GM19324 (cell line): ENCODE results near the gene PDE4DIP.
"Not testable (repeated sequence)": the region's sequence is repeated elsewhere in the genome, so short reads cannot be mapped to it uniquely, and the experiment has no call there.

ENCODE experiments used
- ATAC-seq: cut with Tn5 transposase; IDR thresholded peaks from one replicate; pipeline ENCODE4 v1.9.1; 2021; ENCODE audit warnings: mild to moderate bottlenecking, moderate library complexity; ENCODE audit not compliant: unreplicated experiment, low FRiP score

Gene PDE4DIP

DNA sequence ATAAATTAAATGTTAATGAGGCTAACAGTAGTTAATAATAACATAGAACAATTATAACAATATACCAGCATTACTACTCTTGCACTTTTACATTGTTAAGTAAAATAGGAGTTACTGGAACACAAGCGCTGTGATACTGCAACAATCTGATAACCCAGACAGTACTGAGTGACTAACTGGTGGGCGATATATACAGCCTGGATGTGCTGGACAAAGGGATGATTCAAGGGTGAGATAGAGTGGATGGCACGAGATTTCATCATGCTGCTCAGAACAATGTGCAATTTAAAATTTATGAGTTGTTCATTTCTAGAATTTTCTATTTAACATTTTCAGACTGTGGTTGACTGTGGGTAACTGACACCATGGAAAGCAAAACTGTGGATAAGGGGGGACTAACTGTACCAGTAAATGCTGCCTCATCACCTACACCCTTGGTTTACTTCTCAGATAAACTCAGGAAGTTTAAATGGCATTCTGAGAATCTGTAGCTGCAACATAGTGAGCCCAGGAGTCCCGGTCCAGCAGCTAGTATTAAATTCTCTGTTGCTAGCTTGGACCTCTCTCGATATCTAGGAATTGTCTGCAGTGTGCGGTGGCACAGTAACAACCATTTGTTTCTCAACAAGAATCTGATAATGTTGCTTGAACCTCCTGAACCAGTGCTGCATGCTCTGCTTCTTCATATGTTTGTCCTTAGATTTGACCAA, 24.9 kb downstream of the PDE4DIP start:
- not testable (repeated sequence) for ATAC-seq

- ATAC-seq, result not testable (repeated sequence)
These were observed 25.4 kb downstream of the PDE4DIP start for GRCh38 chr1:148869634-148869961.

DNA sequence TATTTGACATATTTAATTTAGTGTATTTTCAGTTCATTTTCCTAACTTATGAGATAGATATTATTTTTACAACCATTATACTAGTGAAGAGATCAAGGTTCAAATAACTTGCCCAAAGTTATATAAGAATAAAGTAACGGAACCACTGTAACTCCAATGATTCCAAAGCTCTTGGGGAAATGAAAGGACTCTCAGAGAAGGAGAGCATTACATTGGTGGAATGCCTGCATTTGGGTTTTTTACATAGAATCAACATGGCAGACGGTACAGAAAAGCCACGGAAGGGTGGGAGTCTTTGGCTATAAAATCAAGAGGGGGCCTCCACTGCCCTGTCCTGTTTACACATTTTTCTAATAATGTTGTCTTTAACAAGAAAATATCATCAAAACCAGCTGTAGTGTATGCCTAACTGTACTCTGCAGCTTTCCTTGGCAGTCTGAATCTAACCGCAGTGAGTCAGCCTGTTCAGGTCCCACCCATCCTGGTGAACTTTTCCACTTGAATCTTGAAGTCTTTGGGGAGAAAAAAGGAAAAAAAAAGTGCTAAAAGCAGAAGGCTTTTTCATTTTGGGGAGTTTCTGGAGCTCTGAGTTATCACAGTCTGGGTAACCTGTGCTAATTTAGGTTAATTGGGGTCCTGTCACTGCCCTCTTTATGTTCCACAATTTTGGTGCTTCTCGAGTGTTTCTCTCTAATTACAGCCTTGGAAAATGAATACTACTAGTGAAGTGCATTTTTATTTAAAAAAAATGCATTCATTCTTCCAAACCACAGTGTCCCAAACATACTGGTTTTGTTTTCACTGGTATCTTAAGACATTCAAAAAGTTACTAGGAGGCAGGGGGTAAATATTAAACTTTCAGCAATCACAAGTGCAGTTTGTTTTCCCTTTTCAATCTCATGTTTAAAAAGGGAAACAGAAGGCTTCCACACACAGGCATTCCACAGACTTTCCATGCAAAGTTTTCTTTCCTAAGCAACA, 30.5 kb downstream of the PDE4DIP start:
- not testable (repeated sequence) for ATAC-seq

DNA sequence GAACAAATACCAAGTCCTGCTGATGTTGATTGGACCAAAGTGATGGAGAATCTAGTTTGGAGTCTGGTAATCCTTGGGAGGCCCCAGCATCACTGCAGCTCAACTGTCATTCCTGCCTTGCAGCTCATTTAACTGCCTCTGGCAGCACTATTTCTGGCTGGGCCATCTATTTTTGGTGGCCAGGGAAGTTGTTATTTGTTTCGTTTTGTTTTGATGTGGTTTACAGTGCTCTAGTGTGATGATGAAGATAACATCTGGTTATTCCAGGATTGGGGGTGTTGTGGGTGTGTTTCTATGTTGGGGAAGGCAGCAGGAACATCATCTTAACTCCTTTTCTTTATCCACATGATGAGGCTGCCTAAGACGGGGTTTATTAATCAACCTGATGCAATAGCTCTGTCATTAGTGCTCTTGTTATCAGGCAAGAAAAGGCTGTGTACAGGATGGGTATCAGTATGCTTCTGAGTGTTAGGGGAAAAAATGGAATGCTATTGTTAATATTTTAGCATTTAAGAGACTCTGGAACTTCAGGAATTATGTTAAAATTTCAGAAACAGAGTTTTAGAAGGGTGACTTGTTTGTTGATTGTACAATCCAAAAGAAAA, 35.7 kb downstream of the PDE4DIP start:
- not testable (repeated sequence) for ATAC-seq

- not testable (repeated sequence) for ATAC-seq
These were observed 37.0 kb downstream of the PDE4DIP start for GRCh38 chr1:148881261-148881660.

DNA sequence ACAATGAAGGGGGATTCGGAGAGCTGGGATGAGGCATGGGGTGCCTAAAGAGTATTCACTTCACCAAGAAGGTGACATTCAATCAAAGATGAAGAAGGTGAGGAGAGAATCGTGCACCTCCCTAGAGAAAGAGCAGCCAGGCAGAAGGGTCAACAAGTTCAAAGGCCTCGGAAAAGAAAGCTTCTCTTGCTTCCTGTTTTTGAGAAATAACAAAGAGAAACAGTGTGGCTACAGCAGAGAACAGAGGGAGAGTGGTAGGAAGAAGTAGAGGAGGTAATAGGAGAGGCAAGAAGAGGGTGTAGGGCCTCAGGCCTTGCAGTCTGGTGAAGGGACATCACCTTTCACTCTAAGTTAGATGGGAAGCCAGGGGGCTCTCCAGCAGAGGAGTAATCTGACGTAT, 41.0 kb downstream of the PDE4DIP start:
- not testable (repeated sequence) for ATAC-seq

GRCh38 chr1:148886293-148886692, 42.1 kb downstream of the PDE4DIP start:
- not testable (repeated sequence) for ATAC-seq

GRCh38 chr1:148888597-148888996, 44.4 kb downstream of the PDE4DIP start:
- ATAC-seq, result not testable (repeated sequence)

DNA sequence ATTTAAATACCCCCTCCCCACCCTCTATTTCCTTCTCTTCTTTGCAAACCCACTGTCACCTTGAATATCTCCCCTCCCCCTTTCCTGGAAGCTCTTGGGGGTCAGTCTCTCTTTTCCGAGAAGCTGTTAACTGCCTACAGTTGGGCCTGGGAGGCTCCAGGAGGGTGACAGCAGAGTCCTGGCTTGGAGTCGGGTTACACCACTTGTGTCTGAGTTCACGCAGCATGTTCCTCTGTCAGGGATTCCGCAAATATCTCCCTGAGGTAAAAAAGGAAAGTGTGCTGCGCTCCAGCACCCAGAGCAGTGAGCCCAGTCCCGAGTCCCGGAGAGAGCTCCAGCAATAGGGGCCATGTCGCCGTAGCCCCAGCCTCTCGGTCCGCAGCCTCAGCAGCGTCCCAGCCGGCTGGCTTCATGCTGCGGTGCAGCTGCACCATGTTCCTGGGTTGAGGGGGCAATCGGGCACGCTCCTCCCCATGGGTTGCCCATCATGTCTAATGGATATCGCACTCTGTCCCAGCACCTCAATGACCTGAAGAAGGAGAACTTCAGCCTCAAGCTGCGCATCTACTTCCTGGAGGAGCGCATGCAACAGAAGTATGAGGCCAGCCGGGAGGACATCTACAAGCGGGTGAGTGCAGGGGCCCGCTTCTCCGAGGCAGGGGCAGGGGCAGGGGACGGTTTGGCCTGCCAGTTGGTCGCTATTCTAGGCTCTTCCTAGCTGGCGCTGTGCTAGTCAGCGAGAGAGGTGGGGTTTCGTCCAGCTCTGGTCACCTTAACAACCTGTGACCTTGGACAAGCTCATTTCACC, 45.2 kb downstream of the PDE4DIP start:
- ATAC-seq, result not testable (repeated sequence)

DNA sequence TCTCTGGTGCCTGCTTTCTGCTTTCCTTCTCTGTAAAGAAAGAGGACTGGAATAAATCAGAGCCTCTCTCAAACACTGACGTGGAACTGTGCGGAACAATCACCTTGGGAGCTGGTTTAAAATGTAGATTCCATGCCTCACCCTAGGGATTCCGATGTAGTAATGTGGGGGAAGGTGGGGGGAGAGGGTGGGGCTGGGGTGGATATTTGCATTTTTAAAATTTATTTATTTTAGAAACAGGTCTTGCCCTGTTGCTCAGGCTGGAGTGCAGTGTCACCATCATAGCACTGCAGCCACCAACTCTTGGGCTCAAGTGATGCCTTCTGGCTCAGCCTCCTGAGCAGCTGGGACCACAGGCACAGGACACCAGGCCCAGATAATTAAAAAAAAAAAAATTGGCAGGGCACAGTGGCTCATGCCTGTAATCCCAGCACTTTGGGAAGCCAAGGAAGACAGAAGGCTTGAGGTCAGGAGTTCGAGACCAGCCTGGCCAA, 45.9 kb downstream of the PDE4DIP start:
- not testable (repeated sequence) for ATAC-seq

DNA sequence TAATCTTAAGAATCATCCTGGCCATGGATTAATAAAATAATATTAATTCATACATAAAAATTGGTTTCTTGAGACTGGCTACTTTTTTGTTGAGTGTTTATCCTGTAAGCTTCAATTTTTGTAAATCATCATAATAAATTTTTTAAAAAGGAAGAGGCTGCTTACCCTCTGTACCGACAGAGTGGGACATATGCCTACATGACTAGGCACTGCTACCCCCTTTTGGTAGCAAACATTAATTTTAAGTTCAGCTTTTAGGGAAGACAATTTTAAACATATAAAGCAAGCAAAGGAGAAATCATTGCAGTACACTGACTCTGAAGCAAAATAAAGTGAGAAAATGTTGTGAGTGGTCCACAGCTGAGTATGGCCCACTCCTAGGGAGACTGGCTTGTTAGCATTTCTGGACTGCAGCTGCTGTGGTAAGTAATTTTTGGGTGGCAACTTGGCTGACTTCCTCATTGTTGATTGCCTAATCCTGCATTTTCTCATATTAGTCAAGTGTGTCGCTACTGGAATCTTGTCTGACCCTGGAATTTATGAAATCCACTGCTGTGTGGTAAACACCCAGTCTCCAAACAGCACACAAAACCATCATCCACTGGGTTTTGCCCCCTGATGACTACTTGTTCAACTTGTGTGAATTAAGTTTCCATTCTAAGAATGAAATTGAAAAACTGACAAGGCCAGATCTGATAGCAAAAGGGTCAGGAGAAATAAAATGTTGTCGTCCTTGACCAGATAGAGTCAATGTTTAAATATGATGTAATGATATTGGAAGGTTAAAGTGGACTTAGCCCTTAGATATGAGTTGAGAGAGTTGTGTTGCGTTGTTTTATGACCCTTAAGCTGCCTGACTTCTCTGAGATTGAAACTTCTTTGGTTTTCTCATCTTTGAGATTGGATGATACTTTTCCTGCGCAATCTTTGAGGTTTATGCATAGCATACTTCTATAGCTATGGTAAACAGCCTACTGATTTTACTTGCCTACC, 50.4 kb downstream of the PDE4DIP start:
- not testable (repeated sequence) for ATAC-seq

GRCh38 chr1:148900026-148900425, 55.8 kb downstream of the PDE4DIP start:
- not testable (repeated sequence) for ATAC-seq

DNA sequence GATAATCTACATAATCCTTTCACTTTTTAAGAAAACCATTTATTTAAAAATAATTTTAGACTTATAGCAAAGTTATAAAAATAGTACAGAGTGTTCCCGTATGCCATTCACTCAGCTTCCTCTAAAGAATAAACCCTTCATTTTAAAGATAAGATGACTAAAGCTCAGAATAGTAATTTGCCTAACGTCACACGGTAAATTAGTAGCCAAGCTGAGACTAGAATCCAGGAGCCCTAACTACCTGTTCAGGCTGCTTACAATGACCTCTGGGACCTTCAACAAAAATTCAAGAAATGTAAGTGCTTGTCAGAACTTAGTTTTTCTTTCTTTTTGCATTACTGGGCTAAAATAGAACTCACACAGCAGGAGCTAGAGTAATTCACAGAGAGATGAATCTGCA, 56.5 kb downstream of the PDE4DIP start:
- not testable (repeated sequence) for ATAC-seq

- ATAC-seq, result not testable (repeated sequence)
These were observed 57.1 kb downstream of the PDE4DIP start for GRCh38 chr1:148901150-148901952.

GRCh38 chr1:148901953-148902341, 57.7 kb downstream of the PDE4DIP start:
- not testable (repeated sequence) for ATAC-seq

- not testable (repeated sequence) for ATAC-seq
These were observed 65.1 kb downstream of the PDE4DIP start for GRCh38 chr1:148909219-148909826.

GRCh38 chr1:148911303-148911928, 67.2 kb downstream of the PDE4DIP start:
- ATAC-seq, result not testable (repeated sequence)
